T47D (cell line): Measurements from ENCODE around the gene LRFN3.

ENCODE experiments used
- DNase-seq, 2 experiments: peaks; one replicate each; pipeline versions ENCODE4 v3.0.0 to v3.0.0-alpha.2; 2011 to 2012; ENCODE audit warnings: low read depth in 1 of 2, low spot score in 1 of 2
- JUND ChIP-seq: IDR thresholded peaks from 2 replicates; pipeline ENCODE4 v1.6.1; 2012; ENCODE audit warnings: low read depth
- in situ Hi-C: cut with HindIII; loops from 2 replicates; pipeline ENCODE4 v1.10.0; 2016; ENCODE audit warnings: low sequenced_read_pairs, low pct_unique_long_range_greater_than_20kb

The LRFN3 gene

GRCh38 chr19:35911173-35911572 is 25.0 kb upstream of the LRFN3 start:
- in situ Hi-C loops = no loop called here
- DNase-seq = no peak
- TF ChIP-seq JUND = no peak

GRCh38 chr19:35911790-35912189 is 24.4 kb upstream of the LRFN3 start:
- in situ Hi-C loops = no loop called here
- no peak for TF ChIP-seq JUND
- DNase-seq = no peak

GRCh38 chr19:35913589-35913988 is 22.6 kb upstream of the LRFN3 start:
- in situ Hi-C loops = no loop called here
- no peak for TF ChIP-seq JUND
- DNase-seq = no peak

- no peak for TF ChIP-seq JUND
- DNase-seq = no peak
- in situ Hi-C loops = no loop called here
Observed at GRCh38 chr19:35915443-35915842, 20.7 kb upstream of the LRFN3 start.

- TF ChIP-seq JUND = no peak
- no peak for DNase-seq
- in situ Hi-C loops = no loop called here
Observed at GRCh38 chr19:35919306-35919705, 16.9 kb upstream of the LRFN3 start.

- no peak for DNase-seq
- in situ Hi-C loops = no loop called here
- TF ChIP-seq JUND = no peak
Observed at GRCh38 chr19:35921012-35921411, 15.2 kb upstream of the LRFN3 start.

- DNase-seq = no peak
- in situ Hi-C loops = no loop called here
- TF ChIP-seq JUND = no peak
Observed at GRCh38 chr19:35925501-35925900, 10.7 kb upstream of the LRFN3 start.

GRCh38 chr19:35928507-35928906 is 7.7 kb upstream of the LRFN3 start:
- DNase-seq = no peak
- in situ Hi-C loops = no loop called here
- TF ChIP-seq JUND = no peak

GRCh38 chr19:35929876-35930275 is 6.3 kb upstream of the LRFN3 start:
- in situ Hi-C loops = no loop called here

GRCh38 chr19:35931161-35931873 is 4.9 kb upstream of the LRFN3 start:
- TF ChIP-seq JUND = no peak
- in situ Hi-C loops = no loop called here
- peak; percentile 90 to 98 for DNase-seq

More at GRCh38 chr19:35929876-35930275, 6.3 kb upstream of the LRFN3 start:
- TF ChIP-seq JUND = no peak
- no peak for DNase-seq

GRCh38 chr19:35931874-35932202 is 4.3 kb upstream of the LRFN3 start:
- in situ Hi-C loops = no loop called here
- no peak for DNase-seq
- no peak for TF ChIP-seq JUND

- TF ChIP-seq JUND = no peak
- in situ Hi-C loops = no loop called here
- DNase-seq = no peak
Observed at GRCh38 chr19:35932291-35932936, 3.8 kb upstream of the LRFN3 start.

GRCh38 chr19:35936738-35937268 is 629 bp downstream of the LRFN3 start:
- in situ Hi-C loops = no loop called here
- no peak for TF ChIP-seq JUND
- no peak for DNase-seq
